Thyroid gland (tissue), 4 donors: ENCODE results near the gene MRPS10.

Experiments used
- CTCF ChIP-seq, 6 experiments: fragments of 200-600 bp in 3 of 6; fragments of 450-650 bp in 3 of 6; sonication (generic) in 3 of 6; IDR thresholded peaks; one replicate each; pipeline ENCODE4 v1.5.1; 2016 to 2019; ENCODE audit warnings: antibody characterized with exemption in 6 of 6, mild to moderate bottlenecking in 2 of 6, inconsistent platforms in 1 of 6, moderate library complexity in 1 of 6
- POLR2A ChIP-seq, 2 donors: fragments of 450-650 bp; IDR thresholded peaks; one replicate each; pipeline ENCODE4 v1.6.1; 2017; ENCODE audit warnings: antibody characterized with exemption in 2 of 2, mild to moderate bottlenecking in 2 of 2, moderate library complexity in 1 of 2

GRCh38 chr6:42217157-42217518 is 523 bp downstream of the MRPS10 start:
- TF ChIP-seq CTCF (IDR thresholded peaks at IDR 0.05) (no peak), POLR2A (IDR thresholded peaks at IDR 0.05) (no peak)
